IMR-90 (cell line): ENCODE data around the gene MAP2K5. TPM values are rescaled to one million over a fixed set of nuclear protein-coding genes. Genes with fewer than 3 reads are reported as not detected.

Experiments used
- ATAC-seq: fragments of 200-7000 bp; cut with Tn5 transposase; 2 replicates; pipeline ENCODE4 v1.9.1; 2020; ENCODE audit warnings: low read depth, mild to moderate bottlenecking, moderate library complexity
- BruUV-seq: library from RNA; stranded (reverse); fragments of 400-500 nt; replicated peaks from 2 replicates; lab custom pipeline; 2021; lab: Mats Ljungman, UMichigan
- CTCF ChIA-PET: fragments of 300-600 bp; formaldehyde crosslinking; extraction: SDS; loops from one replicate; lab custom pipeline; 2021; ENCODE audit warnings: antibody characterized with exemption; lab: Yijun Ruan, JAX
- POLR2A ChIA-PET: fragments of 300-600 bp; sonication (Branson Sonifier 250); formaldehyde crosslinking; loops from one replicate; lab custom pipeline; 2022; ENCODE audit warnings: antibody characterized with exemption; ENCODE audit not compliant: unreplicated experiment; lab: Charles Lee
- DNase-seq: peaks from one replicate; pipeline ENCODE4 v3.0.0; 2013
- H2AFZ ChIP-seq: replicated peaks from 2 replicates; pipeline ENCODE3; 2013; ENCODE audit warnings: low read length, mild to moderate bottlenecking; ENCODE audit not compliant: poor library complexity
- H2AK5ac ChIP-seq: 2 replicates; pipeline ENCODE4 v1.6.1; 2013; ENCODE audit warnings: low read depth, low read length, inconsistent platforms
- H2AK9ac ChIP-seq: replicated peaks from 2 replicates; pipeline ENCODE3; 2013; ENCODE audit warnings: mild to moderate bottlenecking, low read depth, low read length, moderate library complexity; ENCODE audit not compliant: poor library complexity
- H2BK120ac ChIP-seq: 2 replicates; pipeline ENCODE4 v1.6.1; 2013; ENCODE audit warnings: low read depth, low read length, inconsistent platforms
- H2BK15ac ChIP-seq: 3 replicates; pipeline ENCODE4 v1.6.1; 2013; ENCODE audit warnings: low read depth, low read length, inconsistent platforms
- H2BK20ac ChIP-seq: 2 replicates; pipeline ENCODE4 v1.6.1; 2013; ENCODE audit warnings: low read depth, mild to moderate bottlenecking, inconsistent platforms, low read length, moderate library complexity
- H2BK5ac ChIP-seq: 2 replicates; pipeline ENCODE4 v1.6.1; 2013; ENCODE audit warnings: mild to moderate bottlenecking, low read depth, low read length, inconsistent platforms; ENCODE audit not compliant: poor library complexity, severe bottlenecking
- H3K14ac ChIP-seq: replicated peaks from 2 replicates; pipeline ENCODE4 v1.6.1; 2013; ENCODE audit warnings: low read depth, low read length, inconsistent platforms
- H3K18ac ChIP-seq: 2 replicates; pipeline ENCODE4 v1.6.1; 2013; ENCODE audit warnings: low read depth, low read length, control low read depth
- H3K23ac ChIP-seq: 2 replicates; pipeline ENCODE4 v1.6.1; 2013; ENCODE audit warnings: low read depth, low read length, inconsistent platforms
- H3K27ac ChIP-seq: 2 replicates; pipeline ENCODE4 v1.5.1; 2013; ENCODE audit warnings: mild to moderate bottlenecking, control low read depth, low read length; ENCODE audit not compliant: insufficient read depth
- H3K27me3 ChIP-seq: 2 replicates; pipeline ENCODE4 v1.6.1; 2013; ENCODE audit warnings: low read length; ENCODE audit not compliant: control insufficient read depth, insufficient read depth
- H3K36me3 ChIP-seq: 2 replicates; pipeline ENCODE4 v1.6.1; 2013; ENCODE audit warnings: low read length, mixed read lengths; ENCODE audit not compliant: control insufficient read depth, insufficient read depth
- H3K4ac ChIP-seq: 2 replicates; pipeline ENCODE4 v1.6.1; 2013; ENCODE audit warnings: low read depth, low read length, inconsistent platforms
- H3K4me1 ChIP-seq: 2 replicates; pipeline ENCODE4 v1.6.1; 2013; ENCODE audit warnings: low read length, mixed read lengths; ENCODE audit not compliant: control insufficient read depth, insufficient read depth
- H3K4me2 ChIP-seq: 2 replicates; pipeline ENCODE4 v1.6.1; 2013; ENCODE audit warnings: low read depth, mild to moderate bottlenecking, control low read depth, low read length, moderate library complexity
- H3K4me3 ChIP-seq: 2 replicates; pipeline ENCODE4 v1.5.1; 2013; ENCODE audit warnings: low read depth, mild to moderate bottlenecking, control low read depth, low read length, moderate library complexity; ENCODE audit not compliant: insufficient read depth
- H3K56ac ChIP-seq: 2 replicates; pipeline ENCODE4 v1.6.1; 2013; ENCODE audit warnings: low read length, inconsistent platforms; ENCODE audit not compliant: insufficient read depth; ENCODE audit errors: extremely low read depth
- H3K79me1 ChIP-seq, 2 experiments: 2 replicates each; pipeline ENCODE4 v1.6.1; 2013; ENCODE audit warnings: low read length in 2 of 2, inconsistent platforms in 1 of 2, low read depth in 1 of 2
- H3K9ac ChIP-seq: 2 replicates; pipeline ENCODE4 v1.6.1; 2013; ENCODE audit warnings: low read depth, low read length, control low read depth
- H3K9me1 ChIP-seq: 2 replicates; pipeline ENCODE4 v1.6.1; 2013; ENCODE audit warnings: low read length, inconsistent platforms; ENCODE audit not compliant: insufficient read depth
- H3K9me3 ChIP-seq: 2 replicates; pipeline ENCODE4 v1.6.1; 2013; ENCODE audit warnings: low read length; ENCODE audit not compliant: control insufficient read depth, insufficient read depth
- H4K20me1 ChIP-seq: 2 replicates; pipeline ENCODE4 v1.6.1; 2013; ENCODE audit warnings: low read length, inconsistent platforms; ENCODE audit not compliant: insufficient read depth
- H4K5ac ChIP-seq: 2 replicates; pipeline ENCODE4 v1.6.1; 2013; ENCODE audit warnings: mild to moderate bottlenecking, low read depth, low read length, control low read depth
- H4K8ac ChIP-seq, 2 experiments: 2 replicates each; pipeline ENCODE4 v1.6.1; 2013; ENCODE audit warnings: low read depth in 2 of 2, low read length in 2 of 2, control low read depth in 1 of 2, inconsistent platforms in 1 of 2
- H4K91ac ChIP-seq: 2 replicates; pipeline ENCODE4 v1.6.1; 2013; ENCODE audit warnings: low read depth, low read length, inconsistent platforms; ENCODE audit not compliant: insufficient read depth
- BHLHE40 ChIP-seq: fragments of 150-350 bp; IDR thresholded peaks from 2 replicates; pipeline ENCODE4 v1.6.1; 2016; ENCODE audit warnings: mild to moderate bottlenecking, low read depth, low read length
- CEBPB ChIP-seq: IDR thresholded peaks from 2 replicates; pipeline ENCODE4 v1.6.1; 2012; ENCODE audit warnings: low read depth, low read length, improper control_type of control experiment
- CHD1 ChIP-seq: IDR thresholded peaks from 2 replicates; pipeline ENCODE4 v1.6.1; 2012; ENCODE audit warnings: low read depth, low read length, improper control_type of control experiment
- ELK1 ChIP-seq: fragments of 150-350 bp; IDR thresholded peaks from 2 replicates; pipeline ENCODE4 v1.6.1; 2016; ENCODE audit warnings: low read depth, mild to moderate bottlenecking, low read length, moderate library complexity, borderline replicate concordance
- FOS ChIP-seq: fragments of 150-350 bp; IDR thresholded peaks from 2 replicates; pipeline ENCODE4 v1.6.1; 2016; ENCODE audit warnings: low read depth, low read length
- MAFK ChIP-seq: IDR thresholded peaks from 2 replicates; pipeline ENCODE4 v1.6.1; 2012; ENCODE audit warnings: low read depth, low read length, improper control_type of control experiment
- MAZ ChIP-seq: IDR thresholded peaks from 2 replicates; pipeline ENCODE4 v1.6.1; 2012; ENCODE audit warnings: low read depth, mild to moderate bottlenecking, low read length, improper control_type of control experiment, moderate library complexity, borderline replicate concordance
- MXI1 ChIP-seq: IDR thresholded peaks from 2 replicates; pipeline ENCODE4 v1.6.1; 2012; ENCODE audit warnings: low read depth, mild to moderate bottlenecking, low read length, moderate library complexity, borderline replicate concordance
- NFE2L2 ChIP-seq: fragments of 150-350 bp; IDR thresholded peaks from 2 replicates; pipeline ENCODE4 v1.6.1; 2016; ENCODE audit warnings: low read depth, mild to moderate bottlenecking, low read length
- POLR2A ChIP-seq: IDR thresholded peaks from 2 replicates; pipeline ENCODE4 v1.6.1; 2012; ENCODE audit warnings: mild to moderate bottlenecking, low read depth, low read length
- RAD21 ChIP-seq: IDR thresholded peaks from 2 replicates; pipeline ENCODE4 v1.6.1; 2012; ENCODE audit warnings: low read length, improper control_type of control experiment
- RCOR1 ChIP-seq: IDR thresholded peaks from 2 replicates; pipeline ENCODE4 v1.6.1; 2012; ENCODE audit warnings: mild to moderate bottlenecking, low read length, improper control_type of control experiment; ENCODE audit not compliant: insufficient replicate concordance
- RFX5 ChIP-seq: IDR thresholded peaks from 2 replicates; pipeline ENCODE4 v1.8.0; 2012; ENCODE audit warnings: low read depth, mild to moderate bottlenecking, low read length, moderate library complexity
- SMC3 ChIP-seq: fragments of 150-350 bp; IDR thresholded peaks from 2 replicates; pipeline ENCODE4 v1.6.1; 2016; ENCODE audit warnings: low read depth, mild to moderate bottlenecking, antibody characterized with exemption, low read length, moderate library complexity
- WGBS, 2 experiments: methylation state at CpG; one replicate each; pipeline versions ENCODE4 v1.1.5 to v1.1.7; 2013; ENCODE audit warnings: missing lambda C conversion rate in 2 of 2; ENCODE audit not compliant: insufficient read length in 1 of 2; ENCODE audit errors: extremely low coverage in 2 of 2; 5-methylcytosine and 5-hydroxymethylcytosine counted together
- dilution Hi-C: fragments of 300-500 bp; cut with HindIII; formaldehyde crosslinking; loops from one replicate; pipeline ENCODE4 v1.14.3; 2018; ENCODE audit warnings: low sequenced_read_pairs; ENCODE audit not compliant: unreplicated experiment
- in situ Hi-C: fragments of 300-500 bp; cut with MboI; formaldehyde crosslinking; loops from 3 replicates; pipeline ENCODE4 v1.14.3; 2019; ENCODE audit warnings: low sequenced_read_pairs, inconsistent platforms, mixed read lengths
- intact Hi-C: fragments of 100-400 bp; cut with micrococcal nuclease; formaldehyde crosslinking; loops from 2 replicates; pipeline ENCODE4 v1.10.0; 2022
- polyA plus RNA-seq, 3 experiments: library from polyadenylated mRNA; depleted of rRNA; stranded (reverse); fragments of >200 nt; gene quantifications; 2 replicates each; pipeline ENCODE4 v1.2.3, GENCODE V29; 2012; ENCODE audit warnings: low replicate concordance in 1 of 3
- total RNA-seq: library from RNA; depleted of rRNA; stranded (reverse); fragments of >200 nt; gene quantifications from 2 replicates; pipeline ENCODE4 v1.2.3, GENCODE V29; 2012
- TF ChIP-seq, protein P1 (sequence below): fragments of 150-350 bp; IDR thresholded peaks from 2 replicates; pipeline ENCODE4 v1.6.1; 2017; ENCODE audit warnings: mild to moderate bottlenecking, antibody characterized with exemption, low read length, low read depth

The MAP2K5 gene
- total and polyA plus RNA-seq, 2 of the 4 experiments (the other 2 are of a cell fraction) = 1.6 to 6.1 TPM

GRCh38 chr15:67505675-67506572 is 36.6 kb upstream of the MAP2K5 start:
- Histone ChIP-seq H4K20me1 (no peaks in the 10 kb centered on the region), H3K27me3 (no peaks in the 10 kb centered on the region), H3K4me3 (no peak overlapping the region), H3K18ac (no peak overlapping the region), H2AK9ac (no peak overlapping the region), H3K56ac (no peak overlapping the region), H2BK5ac (no peak overlapping the region), H3K4me2 (no peak overlapping the region), H3K9ac (no peak overlapping the region), H4K91ac (no peak overlapping the region), H3K9me3 (no peaks in the 10 kb centered on the region), H3K4ac (no peak overlapping the region), H3K9me1 (peaks cover 2% of the 10 kb centered on the region; the same call in 1 of the 2 replicates), H2BK15ac (no peak overlapping the region), H2BK120ac (no peak overlapping the region), H4K8ac (no peak overlapping the region), H2AK5ac (no peak overlapping the region), H3K14ac (no peak overlapping the region), H3K4me1 (peaks cover 6% of the 10 kb centered on the region), H4K5ac (no peak overlapping the region), H2BK20ac (no peak overlapping the region), H3K27ac (no peak overlapping the region), H2AFZ (no peak overlapping the region), H3K23ac (no peak overlapping the region), H3K79me1 (no peaks in the 10 kb centered on the region), H3K36me3 (no peaks in the 10 kb centered on the region)
- POLR2A ChIA-PET = no interaction called here
- CTCF ChIA-PET = interaction anchor here (0.7 to 1.5 kb wide), 2 partner anchors 8 to 11 kb away, joined by 3 read pairs; no protein-coding TSS in a partner anchor
- TF ChIP-seq MAFK (no peak), RAD21 (no peak), MXI1 (no peak), FOS (no peak), RFX5 (no peak), CEBPB (no peak), MAZ (no peak), POLR2A (no peak), NFE2L2 (no peak), SMC3 (no peak), ELK1 (no peak), CHD1 (no peak), BHLHE40 (no peak), RCOR1 (no peak)
- TF ChIP-seq, protein P1, sequence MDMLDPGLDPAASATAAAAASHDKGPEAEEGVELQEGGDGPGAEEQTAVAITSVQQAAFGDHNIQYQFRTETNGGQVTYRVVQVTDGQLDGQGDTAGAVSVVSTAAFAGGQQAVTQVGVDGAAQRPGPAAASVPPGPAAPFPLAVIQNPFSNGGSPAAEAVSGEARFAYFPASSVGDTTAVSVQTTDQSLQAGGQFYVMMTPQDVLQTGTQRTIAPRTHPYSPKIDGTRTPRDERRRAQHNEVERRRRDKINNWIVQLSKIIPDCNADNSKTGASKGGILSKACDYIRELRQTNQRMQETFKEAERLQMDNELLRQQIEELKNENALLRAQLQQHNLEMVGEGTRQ = no peak
- no CpG with 5 or more reads among the region's 5 CpGs for WGBS, 2 experiments
- BruUV-seq = no TSS peak
- ATAC-seq (no peak), DNase-seq (no peak)
- in situ Hi-C loops = no loop called here
- dilution Hi-C loops = no loop called here
- intact Hi-C loops = no loop called here
